HS-27A (cell line): ENCODE results near the gene COL13A1.

Experiments
- DNase-seq: peaks from one replicate; pipeline ENCODE4 v3.0.0-alpha.2; 2012; ENCODE audit warnings: low read depth, missing footprints

COL13A1 gene

DNA sequence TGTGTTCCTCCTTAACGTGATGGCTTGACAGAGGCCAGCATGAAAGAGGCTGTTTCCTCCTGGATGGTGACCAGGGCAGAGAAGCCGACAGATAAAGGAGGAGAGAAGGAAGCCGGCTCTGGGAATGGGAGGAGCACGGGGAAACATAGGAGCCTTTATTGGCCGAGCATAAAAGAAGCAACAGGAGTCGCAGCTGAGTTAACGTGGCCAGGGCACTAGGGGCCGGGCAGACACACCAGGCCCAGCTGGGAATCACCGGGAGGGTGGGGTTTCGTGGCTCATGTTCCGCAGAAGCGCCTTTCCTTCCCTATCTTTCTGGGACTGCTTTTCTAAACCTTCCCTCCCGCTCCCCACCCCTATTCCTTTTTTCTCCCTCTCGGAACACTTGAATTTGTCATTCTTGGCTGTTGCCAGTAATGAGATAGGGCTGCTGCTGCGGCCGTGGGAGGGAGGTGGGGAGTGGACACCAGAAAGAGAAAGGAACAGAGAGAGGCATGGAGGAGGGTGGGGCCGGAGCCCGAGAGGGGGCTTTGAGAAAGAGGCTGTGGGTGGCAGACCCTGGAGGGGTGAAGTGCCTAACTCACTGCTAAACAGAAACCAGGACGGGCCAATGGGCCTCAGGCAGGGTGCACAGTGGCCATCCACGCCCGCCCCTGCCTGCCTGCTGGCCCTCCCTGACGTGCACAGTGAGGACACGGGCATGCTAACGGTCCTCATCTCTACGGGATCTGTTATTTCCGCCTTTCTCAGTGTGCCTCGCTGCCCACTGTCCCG is 65.2 kb downstream of the COL13A1 start:
- no peak for DNase-seq

DNA sequence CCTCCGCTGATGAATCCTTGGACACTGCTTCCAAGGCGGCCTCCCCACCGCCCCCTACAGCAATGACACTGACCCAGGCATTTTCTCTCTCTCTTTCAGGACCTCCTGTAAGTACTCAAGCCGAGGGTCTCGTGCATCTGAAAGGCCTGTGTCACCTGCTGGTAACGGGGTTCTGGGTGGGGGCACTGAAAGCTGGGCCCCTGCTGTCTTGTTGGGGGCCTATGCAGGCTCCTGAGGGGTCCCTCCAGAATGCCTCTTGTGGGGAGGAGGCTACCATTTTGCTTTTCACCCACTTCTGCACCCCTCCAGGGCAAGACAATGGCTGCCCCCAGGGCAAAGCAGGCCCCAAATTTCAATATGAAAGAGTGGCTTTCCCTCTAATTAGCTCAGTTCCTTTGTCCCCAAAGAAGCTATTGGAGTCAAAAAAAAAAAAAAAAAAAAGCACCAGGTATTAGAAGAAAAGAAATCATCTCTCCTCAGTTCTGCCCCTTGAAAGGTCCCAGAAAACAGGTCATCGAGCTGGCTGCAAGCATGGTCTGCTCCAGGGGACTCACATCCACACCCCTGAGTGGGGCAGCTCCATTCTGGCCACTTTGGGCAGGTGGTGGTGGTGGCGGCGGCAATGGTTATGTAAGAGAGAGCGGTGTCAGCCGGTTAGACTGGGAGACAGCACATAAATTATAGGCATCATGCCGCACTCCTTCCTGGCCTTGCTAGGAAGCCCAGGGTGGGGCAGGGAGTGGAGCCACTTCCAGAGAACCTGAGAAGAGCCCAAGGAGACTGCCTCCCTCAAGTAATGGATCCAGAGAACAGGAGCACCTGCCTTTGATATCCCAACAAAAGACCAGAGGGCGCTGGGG is 66.2 kb downstream of the COL13A1 start:
- DNase-seq: no peak

DNA sequence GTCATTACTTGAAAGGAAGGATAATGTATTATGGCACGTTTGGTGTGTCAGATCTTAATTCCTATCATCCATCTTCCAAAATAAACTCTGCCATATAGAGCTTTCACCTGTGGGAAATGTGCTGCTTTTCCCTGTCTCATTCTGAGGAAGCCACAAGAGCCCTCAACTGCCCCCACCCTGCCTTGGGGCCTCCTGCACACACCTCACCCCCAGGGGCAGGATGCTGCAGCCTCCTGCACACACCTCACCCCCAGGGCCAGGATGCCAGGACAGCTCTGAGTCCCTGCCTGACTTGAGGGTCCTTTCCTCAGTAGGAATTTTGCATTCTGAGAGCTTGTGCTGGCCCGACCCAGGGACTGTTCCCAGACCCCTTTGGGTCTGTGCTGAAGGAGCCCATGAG is 67.1 kb downstream of the COL13A1 start:
- DNase-seq: no peak

DNA sequence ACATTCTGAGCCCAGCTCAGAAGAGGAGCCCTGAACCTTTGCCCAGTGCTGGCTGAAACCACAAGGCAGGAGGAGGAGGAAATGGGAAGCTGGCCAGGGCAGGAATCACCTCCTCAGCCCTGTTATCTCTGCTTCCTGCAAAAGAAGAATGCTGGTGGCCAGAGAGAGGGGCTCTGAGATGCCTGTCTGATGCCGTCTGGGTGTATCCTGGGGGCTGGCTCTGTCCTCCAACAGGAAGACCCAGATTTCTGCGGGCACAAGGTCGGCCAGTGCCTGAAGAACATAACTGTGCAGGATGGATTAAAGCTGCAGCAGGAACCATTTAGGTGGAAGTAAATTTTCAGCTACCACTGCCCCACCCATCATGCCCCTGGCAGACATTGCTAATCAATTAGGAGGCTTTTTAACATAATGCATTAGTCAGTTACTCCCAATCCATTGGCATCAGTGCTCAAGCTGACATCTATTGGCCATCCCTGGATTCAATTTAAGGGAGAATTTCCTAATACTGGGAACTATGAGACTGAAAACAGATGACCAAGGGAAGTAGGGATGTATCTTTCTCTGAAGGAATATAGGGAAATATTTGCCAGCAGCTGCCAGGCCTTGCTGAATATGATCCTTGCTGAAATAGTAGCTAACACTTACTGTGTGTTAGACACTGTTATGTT is 67.7 kb downstream of the COL13A1 start:
- DNase-seq: no peak

DNA sequence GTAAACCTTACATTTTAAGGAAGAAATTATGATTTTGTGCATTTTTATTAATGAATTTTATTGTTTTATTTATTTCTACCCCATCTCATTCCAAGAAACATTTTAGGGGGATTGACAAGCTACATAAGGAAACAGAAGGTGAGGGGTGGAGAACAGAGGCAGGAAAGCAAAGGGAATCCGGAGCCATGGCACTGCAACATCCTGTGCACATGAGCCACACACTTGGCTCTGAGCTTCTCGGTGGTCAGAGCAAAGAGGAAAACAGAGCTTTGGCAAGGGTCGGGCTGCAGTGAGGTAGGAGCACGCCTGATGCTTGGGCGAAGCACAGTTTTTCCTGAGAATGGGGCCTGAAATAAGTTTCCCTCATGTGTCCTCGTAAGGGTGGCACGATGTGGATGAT is 68.9 kb downstream of the COL13A1 start:
- no peak for DNase-seq

DNA sequence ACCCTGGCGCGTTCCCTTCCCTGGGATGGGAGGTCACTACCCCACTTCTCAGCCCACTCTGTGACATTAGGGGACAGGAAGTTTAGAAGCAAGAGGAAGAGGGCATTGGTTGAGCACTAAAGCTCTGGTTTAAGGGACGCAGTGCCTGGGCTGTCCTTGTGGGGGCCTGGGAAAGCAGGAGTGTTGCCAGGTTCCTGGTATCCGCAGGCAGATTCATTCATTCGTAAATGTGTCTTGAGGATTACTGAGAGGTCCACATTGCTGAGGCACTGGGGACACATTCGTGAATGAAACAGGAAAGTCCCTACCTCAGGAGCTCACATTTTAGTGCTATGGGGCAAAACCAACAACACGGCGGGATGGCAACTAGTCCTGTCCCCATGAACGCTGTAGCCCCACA is 69.4 kb downstream of the COL13A1 start:
- no peak for DNase-seq

DNA sequence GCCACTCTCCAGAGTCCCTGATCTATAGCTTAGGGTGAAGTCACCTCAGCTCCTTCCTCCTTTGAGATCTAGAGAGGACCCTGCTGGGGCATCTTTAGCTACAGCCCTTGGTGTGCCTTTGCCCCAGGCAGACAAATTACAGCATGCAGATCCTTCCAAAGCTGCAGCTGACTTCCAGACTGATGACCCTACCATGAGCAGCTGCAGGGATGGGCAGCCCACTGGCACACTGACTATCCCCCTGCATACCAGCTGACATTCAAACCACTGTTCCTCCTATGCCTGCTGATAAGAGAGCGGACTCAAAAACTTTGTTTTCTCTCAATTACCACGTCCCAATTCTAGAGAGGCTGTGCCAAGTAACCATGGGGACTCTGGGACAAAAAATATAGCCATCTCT is 70.6 kb downstream of the COL13A1 start:
- DNase-seq: no peak

DNA sequence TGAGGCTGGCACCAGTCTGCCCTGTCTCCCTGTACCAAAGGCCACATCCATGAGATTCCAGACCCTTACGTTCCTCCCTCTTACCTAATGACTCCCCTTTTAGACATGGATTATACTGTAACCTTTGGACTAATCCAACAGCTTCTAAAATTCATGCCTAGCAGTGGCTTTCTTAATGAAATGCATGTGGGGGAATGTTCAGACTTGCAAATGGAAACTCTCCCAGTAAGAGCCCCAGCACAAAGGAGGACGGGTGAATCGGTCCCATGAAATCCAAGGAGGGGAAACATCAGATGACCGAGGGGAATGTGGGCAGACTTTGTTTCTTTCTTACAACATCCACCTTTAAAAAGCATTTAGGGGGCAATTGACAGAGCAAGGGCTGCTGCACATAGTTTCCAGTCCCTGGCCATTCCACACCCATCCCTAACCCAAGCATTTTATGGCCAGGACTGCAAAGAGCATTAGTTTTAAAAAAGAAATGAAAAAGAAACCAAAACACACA is 71.5 kb downstream of the COL13A1 start:
- DNase-seq: no peak

DNA sequence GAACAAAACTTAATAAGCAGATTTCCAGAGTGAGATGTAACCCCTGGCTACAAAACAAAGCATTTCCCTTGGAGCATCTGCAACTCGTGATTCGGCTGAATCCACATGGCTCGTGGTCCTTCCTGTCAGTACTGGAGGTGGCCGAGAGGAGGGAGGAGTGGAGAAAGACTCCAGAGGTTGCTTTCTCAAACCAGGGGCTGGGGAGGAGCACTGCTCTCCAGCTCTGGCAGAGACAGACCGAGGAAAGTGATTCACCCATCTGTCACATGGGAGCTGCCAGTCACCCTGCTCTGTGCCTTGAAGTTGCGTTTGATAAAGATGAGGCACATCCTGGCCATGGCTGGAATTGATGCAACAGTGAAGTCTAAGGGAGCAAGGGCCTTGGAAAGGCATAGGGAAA is 72.7 kb downstream of the COL13A1 start:
- no peak for DNase-seq

DNA sequence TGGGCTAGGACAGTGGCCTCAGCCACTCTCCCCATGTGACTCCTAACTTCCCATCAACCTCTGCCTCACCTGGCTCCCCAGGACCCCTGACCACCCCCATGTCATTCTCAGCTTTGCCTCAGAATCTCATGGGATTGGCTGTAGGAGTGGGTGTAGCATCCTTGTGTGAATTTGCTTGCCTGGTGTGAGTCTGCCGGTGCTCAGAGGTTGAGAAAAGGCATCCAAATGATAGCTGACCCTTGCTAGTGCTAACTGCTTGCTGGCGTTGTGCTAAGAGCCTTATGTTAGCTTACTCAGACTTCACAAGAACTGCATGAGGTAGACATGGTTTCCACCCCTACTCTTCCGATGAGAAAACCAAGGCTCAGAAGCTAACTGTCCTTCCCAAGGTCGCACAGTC is 74.2 kb downstream of the COL13A1 start:
- no peak for DNase-seq

DNA sequence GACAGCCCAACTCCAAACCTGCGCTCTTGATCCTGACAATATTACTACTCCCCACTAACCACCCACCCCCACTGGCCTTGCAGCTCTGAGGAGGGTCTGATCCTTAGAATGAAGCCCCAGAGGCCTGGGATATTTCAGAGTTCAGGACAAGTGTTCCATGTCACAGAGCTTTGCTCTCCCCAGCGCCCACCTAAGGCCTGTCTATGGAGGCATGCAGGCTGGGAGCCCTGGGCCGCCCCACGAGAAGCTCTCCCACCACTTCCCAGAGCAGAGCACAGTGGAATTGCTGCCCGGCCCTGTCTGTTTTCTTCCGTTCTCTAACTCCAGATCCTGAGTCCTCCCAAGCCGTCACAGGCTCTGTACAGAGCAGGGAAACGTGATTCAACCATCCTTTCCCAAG is 74.6 kb downstream of the COL13A1 start:
- no peak for DNase-seq

DNA sequence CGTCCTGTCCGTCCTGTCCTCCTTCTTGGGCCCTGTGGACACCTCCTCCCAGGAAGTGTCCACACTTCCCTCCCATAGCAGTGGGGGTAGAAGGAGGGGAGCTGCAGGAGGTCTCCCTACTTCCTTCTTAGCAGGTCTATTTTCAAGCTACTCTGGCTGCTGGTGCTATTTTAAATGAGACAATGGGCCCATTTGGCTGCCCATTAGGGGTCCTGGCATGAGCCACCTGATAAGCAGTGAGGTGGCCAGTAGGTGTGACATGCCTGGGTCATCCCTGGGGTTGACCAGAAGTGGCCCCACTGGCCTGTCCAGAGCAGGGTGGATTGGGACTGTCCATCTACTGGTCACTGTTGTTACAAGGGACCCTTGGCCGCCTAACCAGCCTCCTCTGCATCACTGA is 75.2 kb downstream of the COL13A1 start:
- DNase-seq: no peak

DNA sequence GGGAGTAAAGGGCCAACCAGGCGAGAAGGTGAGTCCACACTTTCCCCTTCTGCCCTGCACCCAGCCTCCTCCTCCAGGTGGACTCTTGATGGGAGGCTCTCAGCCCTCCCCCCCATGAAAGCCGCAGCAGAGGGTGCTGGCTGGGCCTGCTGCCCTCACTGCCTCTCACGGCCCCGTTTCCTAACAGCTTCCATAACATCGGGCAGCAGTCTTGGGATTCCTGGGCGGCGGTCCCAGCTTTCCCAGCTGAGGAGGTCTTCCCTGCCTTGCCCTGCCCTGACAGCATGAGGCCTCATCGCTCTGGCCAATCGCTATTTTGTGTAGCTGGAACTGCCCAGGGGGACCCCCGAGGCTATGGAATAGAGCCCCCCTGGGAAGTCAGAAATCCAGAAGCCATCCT is 76.3 kb downstream of the COL13A1 start:
- DNase-seq: no peak

DNA sequence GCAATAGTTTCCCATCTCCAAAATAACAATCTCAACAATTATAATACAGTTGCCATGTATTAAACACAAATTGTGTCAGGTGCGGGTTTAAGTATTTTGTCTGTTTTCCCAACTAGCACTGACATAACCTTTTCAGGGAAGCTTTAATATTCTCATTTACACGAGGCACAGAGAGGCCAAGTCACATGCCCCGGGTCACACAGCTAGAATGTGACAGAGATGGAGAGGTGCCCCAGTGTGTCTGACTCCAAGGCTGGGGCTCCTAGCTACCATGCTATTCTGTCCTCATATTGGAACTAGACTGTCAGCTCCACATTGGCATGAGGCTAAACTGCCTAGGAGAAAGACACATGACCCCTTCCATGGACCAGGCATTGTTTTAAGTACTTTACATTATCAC is 77.2 kb downstream of the COL13A1 start:
- no peak for DNase-seq

DNA sequence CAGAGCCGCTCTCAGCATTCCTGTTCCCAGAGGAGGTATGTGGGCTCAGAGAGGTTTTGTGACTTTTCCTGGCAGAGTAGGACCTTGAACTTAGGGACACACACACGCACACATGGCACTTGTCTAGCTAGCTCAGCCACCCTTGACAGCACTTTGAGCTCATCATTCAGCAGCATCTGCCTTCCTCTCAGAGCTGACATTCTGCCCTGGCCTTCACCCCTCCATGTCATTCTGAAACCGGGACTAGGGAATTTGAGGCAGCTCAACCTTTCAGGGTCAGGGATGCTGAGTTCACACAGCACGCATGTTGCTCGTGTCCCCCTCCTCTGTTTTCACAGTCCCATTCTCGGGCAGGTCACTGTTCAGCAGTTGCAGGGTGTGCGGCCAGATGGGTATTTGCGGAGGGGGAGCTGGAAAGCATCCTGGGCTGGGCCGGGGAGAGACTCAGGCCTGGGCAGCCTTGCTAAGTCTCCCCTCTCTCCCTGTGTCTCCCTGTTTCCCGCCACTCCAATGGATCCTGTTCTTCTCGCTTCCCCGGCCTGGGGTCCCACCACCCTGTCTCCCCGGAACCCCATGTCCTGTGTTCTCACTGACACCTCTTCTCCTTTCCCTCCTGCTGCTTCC is 78.0 kb downstream of the COL13A1 start:
- DNase-seq: no peak

DNA sequence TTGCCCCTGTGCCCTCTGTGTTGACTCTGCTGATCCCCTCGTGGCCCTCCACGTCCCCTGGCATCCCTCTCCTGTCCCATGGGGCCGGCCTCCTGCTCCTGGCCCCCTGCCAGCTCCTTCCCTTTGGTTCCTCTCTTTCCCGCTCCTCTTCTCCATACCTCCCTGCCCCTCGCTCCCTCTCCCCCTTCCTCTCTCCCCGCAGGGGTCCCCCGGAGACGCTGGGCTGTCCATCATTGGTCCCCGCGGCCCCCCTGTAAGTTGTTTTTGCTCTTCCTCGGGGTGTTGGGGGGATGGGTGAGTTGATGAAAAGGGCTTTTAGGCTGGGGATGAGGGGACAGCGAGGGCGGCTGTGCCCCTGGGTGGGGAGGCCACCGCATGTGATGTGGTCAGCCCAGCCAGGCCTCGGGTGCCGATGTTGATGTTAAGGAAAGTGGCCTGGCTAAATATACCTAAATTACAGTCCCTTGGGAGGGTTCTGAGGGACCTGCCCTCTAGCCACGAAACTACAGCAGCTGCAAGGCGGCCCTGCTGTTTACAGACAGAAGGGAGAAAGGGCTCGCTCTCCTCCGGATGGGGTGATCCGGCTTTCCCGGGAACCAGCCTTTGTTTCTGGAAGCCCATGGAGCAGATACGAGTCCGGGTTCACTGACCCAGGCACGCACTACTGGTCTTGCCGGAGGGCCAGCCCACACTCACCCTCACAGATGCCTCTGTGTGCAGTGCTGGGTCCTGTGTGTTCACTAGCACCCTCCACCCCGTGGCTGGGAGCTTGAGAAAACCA is 78.8 kb downstream of the COL13A1 start:
- DNase-seq: no peak

DNA sequence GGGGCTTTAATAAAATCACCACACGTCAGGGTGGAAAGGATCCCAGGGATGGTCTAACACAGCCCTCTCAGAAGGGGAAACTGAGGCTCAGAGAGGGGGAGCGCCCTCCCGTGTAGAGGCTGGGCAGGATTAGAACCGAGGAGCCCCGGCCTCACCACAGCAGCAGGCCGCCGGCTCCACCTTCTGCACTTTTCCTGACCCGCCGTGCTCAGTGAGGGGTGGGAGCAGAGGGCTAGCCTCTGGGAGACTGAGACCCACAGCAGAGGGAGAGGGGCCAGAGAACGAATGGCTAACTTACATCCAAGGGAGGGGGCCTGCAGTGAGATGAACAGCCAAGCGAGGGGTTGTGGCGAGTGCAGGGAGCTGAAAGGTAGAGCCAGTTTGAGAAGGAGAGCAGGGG is 79.5 kb downstream of the COL13A1 start:
- DNase-seq: no peak

DNA sequence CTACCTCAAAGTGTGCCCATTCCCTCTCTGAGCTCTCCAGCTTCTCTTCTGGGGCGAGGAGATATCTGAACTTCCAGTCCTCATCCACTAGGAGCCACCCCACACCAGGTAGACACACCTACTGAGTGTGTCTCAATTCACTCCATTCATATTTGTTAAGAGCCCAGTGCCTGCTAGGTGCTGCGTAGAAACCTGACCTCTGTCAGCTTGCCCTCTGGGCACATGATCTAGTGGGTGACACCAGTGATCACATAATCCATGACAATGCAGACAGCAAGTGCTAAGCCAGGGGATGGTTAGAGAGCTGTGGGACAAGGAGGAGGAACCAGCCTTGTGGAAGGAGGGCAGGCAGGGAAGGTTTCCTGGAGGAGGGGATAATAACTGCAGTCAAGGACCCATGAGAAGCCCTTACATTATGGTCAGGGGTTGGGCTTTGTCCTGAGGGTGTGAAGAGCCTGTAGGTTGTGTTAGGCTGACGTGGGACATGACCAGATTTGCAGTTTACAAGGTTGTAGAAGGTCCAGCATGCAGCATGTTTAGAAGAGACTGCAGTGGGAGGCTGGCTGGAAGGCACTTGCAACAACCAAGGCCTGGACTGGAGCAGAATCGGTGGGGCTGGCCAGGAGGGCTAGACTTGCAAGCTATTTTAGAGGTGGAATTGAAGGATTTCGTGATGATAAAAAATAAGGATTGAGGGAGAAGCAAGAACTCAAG is 81.8 kb downstream of the COL13A1 start:
- no peak for DNase-seq

DNA sequence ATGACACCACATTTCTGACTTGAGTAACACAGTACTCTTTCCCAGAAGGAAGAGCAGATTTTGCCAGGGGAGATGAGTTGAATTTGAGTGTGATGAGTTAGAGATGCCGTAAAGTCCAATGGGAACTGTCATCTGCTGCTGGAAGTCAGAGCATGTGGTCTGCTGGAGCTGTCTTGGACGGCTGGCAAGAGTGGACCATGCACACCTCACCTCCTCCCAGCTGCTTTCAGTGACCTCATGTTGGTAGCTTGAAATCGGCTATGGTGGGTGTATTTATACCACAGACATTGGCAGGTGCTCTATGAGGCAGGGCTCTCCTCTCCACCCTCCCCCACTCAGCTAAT is 82.3 kb downstream of the COL13A1 start:
- DNase-seq: no peak

DNA sequence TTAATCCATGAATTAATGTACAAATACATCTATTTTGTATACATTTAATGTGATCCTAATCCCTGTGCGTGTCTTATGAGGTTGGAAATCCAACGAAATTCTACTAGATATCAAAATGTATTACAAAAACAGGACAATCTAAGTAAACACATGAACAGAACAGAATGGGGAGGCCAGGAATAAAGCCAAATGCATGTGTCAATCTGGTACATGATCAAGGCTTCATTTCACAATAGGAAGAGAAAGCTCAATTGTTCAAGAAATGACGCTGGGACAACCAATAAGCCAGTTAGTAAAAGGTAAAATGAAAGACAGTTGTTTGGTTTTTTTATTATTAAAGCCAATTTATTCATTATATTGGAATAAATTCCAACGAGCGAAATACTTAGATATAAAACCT is 83.0 kb downstream of the COL13A1 start:
- DNase-seq: no peak
